Stimulated activated CD8-positive, alpha-beta memory T cell treated with anti-CD3 and anti-CD28 coated beads, Interleukin-4, amount 100 ng/mL, for 48 hours (primary cell): ENCODE results near the gene NUP62.

ENCODE experiments used
- DNase-seq: peaks from one replicate; pipeline ENCODE4 v3.0.0-alpha.2; 2020

Gene NUP62

GRCh38 chr19:49895566-49896297, 33.6 kb downstream of the NUP62 start:
- DNase-seq = peak; percentile 77

- DNase-seq = peak; percentile 76
Measured at GRCh38 chr19:49894879-49895565, 34.3 kb downstream of the NUP62 start.

GRCh38 chr19:49894011-49894664, 35.2 kb downstream of the NUP62 start:
- DNase-seq = peak; percentile 63

GRCh38 chr19:49892716-49893115, 36.6 kb downstream of the NUP62 start:
- DNase-seq = no peak

- DNase-seq = no peak
Measured at GRCh38 chr19:49891393-49891792, 37.9 kb downstream of the NUP62 start.

- DNase-seq = peak; percentile 83
Measured at GRCh38 chr19:49890349-49891311, 38.7 kb downstream of the NUP62 start.

- DNase-seq = peak; percentile 82
Measured at GRCh38 chr19:49889687-49890348, 39.5 kb downstream of the NUP62 start.

GRCh38 chr19:49889038-49889686, 40.1 kb downstream of the NUP62 start:
- DNase-seq = no peak

- no peak for DNase-seq
Measured at GRCh38 chr19:49888510-49888824, 40.8 kb downstream of the NUP62 start.

- no peak for DNase-seq
Measured at GRCh38 chr19:49887665-49888509, 41.4 kb downstream of the NUP62 start.

GRCh38 chr19:49887037-49887664, 42.2 kb downstream of the NUP62 start:
- DNase-seq = no peak

GRCh38 chr19:49884760-49885159, 44.5 kb downstream of the NUP62 start:
- DNase-seq = no peak

- no peak for DNase-seq
Measured at GRCh38 chr19:49884109-49884508, 45.2 kb downstream of the NUP62 start.

- DNase-seq = no peak
Measured at GRCh38 chr19:49883094-49883493, 46.2 kb downstream of the NUP62 start.

GRCh38 chr19:49882643-49883042, 46.7 kb downstream of the NUP62 start:
- no peak for DNase-seq

GRCh38 chr19:49881672-49882394, 47.5 kb downstream of the NUP62 start:
- DNase-seq = no peak

- no peak for DNase-seq
Measured at GRCh38 chr19:49881186-49881585, 48.1 kb downstream of the NUP62 start.

GRCh38 chr19:49880162-49880869, 49.0 kb downstream of the NUP62 start:
- no peak for DNase-seq
